Stimulated activated CD4-positive, alpha-beta T cell treated with anti-CD3 and anti-CD28 coated beads, TNF-alpha, amount 100 ng/mL, for 48 hours (primary cell): ENCODE data around the gene INTS11.

Experiments used
- DNase-seq, 3 donors: peaks; one replicate each; pipeline ENCODE4 v3.0.0-alpha.2; 2020; ENCODE audit warnings: low read depth in 3 of 3

Gene INTS11

DNA sequence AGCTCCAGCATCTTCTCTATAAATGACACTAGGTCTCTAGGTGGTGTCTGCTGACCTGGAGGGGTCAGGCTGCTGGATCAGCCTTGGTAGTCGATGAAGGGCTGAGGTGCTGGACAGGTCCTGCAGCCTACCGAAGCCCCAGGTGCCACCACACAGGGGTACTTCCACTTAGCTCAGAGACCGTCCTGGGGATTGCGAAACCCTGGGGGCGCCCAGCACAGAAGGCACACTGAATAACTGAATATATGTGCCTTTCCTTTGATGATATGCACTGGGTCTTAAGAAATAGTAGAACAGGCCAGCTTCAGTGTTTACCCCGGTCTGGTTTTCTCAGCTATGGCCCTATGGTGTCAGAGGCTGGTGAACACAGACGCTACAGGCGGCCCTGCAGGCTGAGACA lies 61.7 kb downstream of the INTS11 start:
- DNase-seq = no peak

- no peak for DNase-seq
Observed at GRCh38 chr1:1262071-1262470, 62.4 kb downstream of the INTS11 start.
